Measurements from ENCODE around the gene DYNLT2B.

DNA sequence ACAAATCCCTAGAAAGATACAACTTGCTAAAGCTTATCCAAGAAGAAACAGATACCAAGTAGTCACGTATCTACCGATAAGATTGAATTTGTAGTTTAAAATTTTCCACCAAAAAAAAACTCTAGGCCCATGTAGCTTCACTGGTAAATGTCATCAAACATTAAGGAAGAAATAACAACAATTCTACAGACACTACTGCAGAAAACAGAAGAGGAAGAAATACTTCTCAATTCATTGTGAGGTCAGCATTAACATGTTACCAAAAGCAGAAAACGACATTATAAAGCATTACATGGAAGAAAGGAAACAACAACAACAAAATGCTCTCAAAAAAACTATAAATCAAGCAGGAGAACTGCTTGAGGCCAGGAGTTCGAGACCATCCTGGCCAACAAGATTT, 47.7 kb upstream of the DYNLT2B start:
- TF ChIP-seq, protein P1, sequence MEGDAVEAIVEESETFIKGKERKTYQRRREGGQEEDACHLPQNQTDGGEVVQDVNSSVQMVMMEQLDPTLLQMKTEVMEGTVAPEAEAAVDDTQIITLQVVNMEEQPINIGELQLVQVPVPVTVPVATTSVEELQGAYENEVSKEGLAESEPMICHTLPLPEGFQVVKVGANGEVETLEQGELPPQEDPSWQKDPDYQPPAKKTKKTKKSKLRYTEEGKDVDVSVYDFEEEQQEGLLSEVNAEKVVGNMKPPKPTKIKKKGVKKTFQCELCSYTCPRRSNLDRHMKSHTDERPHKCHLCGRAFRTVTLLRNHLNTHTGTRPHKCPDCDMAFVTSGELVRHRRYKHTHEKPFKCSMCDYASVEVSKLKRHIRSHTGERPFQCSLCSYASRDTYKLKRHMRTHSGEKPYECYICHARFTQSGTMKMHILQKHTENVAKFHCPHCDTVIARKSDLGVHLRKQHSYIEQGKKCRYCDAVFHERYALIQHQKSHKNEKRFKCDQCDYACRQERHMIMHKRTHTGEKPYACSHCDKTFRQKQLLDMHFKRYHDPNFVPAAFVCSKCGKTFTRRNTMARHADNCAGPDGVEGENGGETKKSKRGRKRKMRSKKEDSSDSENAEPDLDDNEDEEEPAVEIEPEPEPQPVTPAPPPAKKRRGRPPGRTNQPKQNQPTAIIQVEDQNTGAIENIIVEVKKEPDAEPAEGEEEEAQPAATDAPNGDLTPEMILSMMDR (IDR thresholded peaks at IDR 0.05): no peak
- TF ChIP-seq POLR2A (IDR thresholded peaks at IDR 0.05): no peak
